Activated T-cell treated with anti-CD3 and anti-CD28 coated beads, Interleukin-2, amount 50 U/mL, for 72 hours (primary cell): Measurements from ENCODE around the gene OR2V2. TPM values are rescaled to one million over a fixed set of nuclear protein-coding genes. Genes with fewer than 3 reads are reported as not detected.
"Not testable (repeated sequence)": the region's sequence is repeated elsewhere in the genome, so short reads cannot be mapped to it uniquely, and the experiment has no call there.

Source experiments
- ATAC-seq, 2 donors: fragments of 150-1000 bp; cut with Tn5 transposase; replicated peaks in 1 of 2; 2 replicates each; pipeline ENCODE4 v1.10.0; 2021; ENCODE audit warnings: moderate library complexity in 2 of 2, mild to moderate bottlenecking in 1 of 2
- DNase-seq, 2 donors: peaks; one replicate each; pipeline ENCODE4 v3.0.0; 2021 to 2022; ENCODE audit warnings: mixed read lengths in 1 of 2
- H3K27ac Mint-ChIP-seq: one replicate; pipeline ENCODE4 v1.8.0; 2022; ENCODE audit warnings: mild to moderate bottlenecking, moderate library complexity, mixed read lengths
- H3K27me3 Mint-ChIP-seq: one replicate; pipeline ENCODE4 v1.8.0; 2022; ENCODE audit warnings: low read depth, mixed read lengths
- H3K36me3 Mint-ChIP-seq, 2 donors: one replicate each; pipeline ENCODE4 v1.8.0; 2022; ENCODE audit warnings: mixed read lengths in 2 of 2, mild to moderate bottlenecking in 1 of 2; ENCODE audit not compliant: insufficient read depth in 2 of 2
- H3K4me1 Mint-ChIP-seq: one replicate; pipeline ENCODE4 v1.8.0; 2022; ENCODE audit warnings: low read depth, mixed read lengths
- H3K4me3 Mint-ChIP-seq, 2 donors: one replicate each; pipeline ENCODE4 v1.8.0; 2022; ENCODE audit warnings: mild to moderate bottlenecking in 2 of 2, mixed read lengths in 2 of 2, moderate library complexity in 2 of 2
- H3K9me3 Mint-ChIP-seq, 2 donors: one replicate each; pipeline ENCODE4 v1.8.0; 2022; ENCODE audit warnings: mixed read lengths in 2 of 2
- total RNA-seq, 2 donors: library from RNA; stranded (reverse); gene quantifications; one replicate each; pipeline ENCODE4 v1.2.3, GENCODE V29; 2022

The OR2V2 gene
- total RNA-seq, 2 donors from 2014 or later: not detected

DNA sequence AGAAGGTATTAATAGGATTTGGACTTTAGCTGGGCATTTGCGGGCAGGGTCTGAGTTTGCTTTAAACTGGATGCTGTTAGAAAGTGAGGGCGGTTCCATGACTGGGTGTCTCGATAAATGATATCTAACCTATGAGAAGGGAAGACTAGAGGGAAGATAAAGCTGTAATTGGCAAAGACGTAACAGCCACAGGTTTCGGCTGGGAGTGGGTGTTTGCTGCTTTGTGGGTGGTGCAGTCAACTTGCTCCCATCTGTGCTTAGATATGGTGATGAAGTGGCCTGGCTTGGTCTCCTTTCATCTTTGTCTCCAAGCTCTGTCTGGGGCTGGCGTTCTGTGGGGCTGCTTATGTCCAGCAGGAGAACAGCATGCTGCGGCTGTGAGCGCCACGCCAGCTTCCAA, 39.7 kb upstream of the OR2V2 start:
- H3K27ac Mint-ChIP-seq: no peak overlapping the region
- peaks cover 10% of the 10 kb centered on the region for H3K4me1 Mint-ChIP-seq
- peaks cover 74% of the 10 kb centered on the region for H3K27me3 Mint-ChIP-seq
- H3K4me3 Mint-ChIP-seq: no peak overlapping the region
- no peaks in the 10 kb centered on the region for H3K9me3 Mint-ChIP-seq
- DNase-seq: no peak
- ATAC-seq: no peak
- H3K36me3 Mint-ChIP-seq: peaks cover 2 to 3% of the 10 kb centered on the region in 2 donors

- Mint-ChIP-seq H3K36me3 (peaks cover 2 to 3% of the 10 kb centered on the region in 2 donors), H3K27me3 (peaks cover 78% of the 10 kb centered on the region), H3K4me1 (peaks cover 5% of the 10 kb centered on the region), H3K4me3 (no peak overlapping the region), H3K27ac (no peak overlapping the region), H3K9me3 (no peaks in the 10 kb centered on the region)
- ATAC-seq (no peak), DNase-seq (no peak)
Measured at GRCh38 chr5:181108578-181109165, 38.7 kb upstream of the OR2V2 start.

DNA sequence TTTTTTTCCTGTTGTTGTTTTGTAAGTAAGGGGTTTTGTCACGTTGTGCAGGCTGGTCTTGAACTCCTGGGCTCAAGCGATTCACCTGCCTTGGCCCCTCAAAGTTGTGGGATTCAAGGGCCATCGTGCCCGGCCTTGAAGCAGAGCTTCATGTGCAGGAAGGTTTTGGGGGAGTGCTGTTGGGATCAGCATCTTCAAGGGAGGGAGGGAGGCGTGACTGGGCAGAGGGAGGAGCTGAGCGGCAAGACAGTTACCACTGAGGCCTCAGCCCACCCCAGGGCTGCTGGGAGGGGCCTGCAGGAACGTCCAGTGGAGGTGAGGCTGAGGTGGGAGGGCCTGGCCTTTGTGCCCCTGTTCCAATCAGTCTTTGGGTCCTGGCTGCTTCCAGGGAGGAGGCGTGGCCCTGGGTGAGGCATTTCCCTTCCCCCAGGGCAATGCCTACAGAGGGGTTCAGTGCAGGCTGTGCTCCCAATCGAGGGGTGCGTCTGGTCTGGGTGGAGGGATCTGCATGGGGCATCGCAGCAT, 37.8 kb upstream of the OR2V2 start:
- no peak for DNase-seq
- peaks cover 3% of the 10 kb centered on the region for H3K4me1 Mint-ChIP-seq
- no peak for ATAC-seq
- H3K27ac Mint-ChIP-seq: no peak overlapping the region
- peaks cover 0 to 1% of the 10 kb centered on the region in 2 donors for H3K9me3 Mint-ChIP-seq
- peaks cover 2 to 4% of the 10 kb centered on the region in 2 donors for H3K36me3 Mint-ChIP-seq
- H3K27me3 Mint-ChIP-seq: peaks cover 79% of the 10 kb centered on the region
- H3K4me3 Mint-ChIP-seq: no peak overlapping the region

- H3K27ac Mint-ChIP-seq: no peak overlapping the region
- DNase-seq (no peak), ATAC-seq (no peak)
- H3K4me3 Mint-ChIP-seq: no peak overlapping the region
- H3K9me3 Mint-ChIP-seq: peaks cover 0 to 1% of the 10 kb centered on the region in 2 donors
- H3K4me1 Mint-ChIP-seq: peaks cover 12% of the 10 kb centered on the region
- peaks cover 79% of the 10 kb centered on the region for H3K27me3 Mint-ChIP-seq
- H3K36me3 Mint-ChIP-seq: peaks cover 2 to 5% of the 10 kb centered on the region in 2 donors
Measured at GRCh38 chr5:181111010-181111409, 36.4 kb upstream of the OR2V2 start.

- no peak for DNase-seq
- Mint-ChIP-seq H3K4me1 (peaks cover 12% of the 10 kb centered on the region), H3K27me3 (peaks cover 90% of the 10 kb centered on the region), H3K27ac (no peak overlapping the region), H3K4me3 (no peak overlapping the region), H3K36me3 (peaks cover 2 to 5% of the 10 kb centered on the region in 2 donors), H3K9me3 (peaks cover 0 to 3% of the 10 kb centered on the region in 2 donors)
- ATAC-seq: no peak
Measured at GRCh38 chr5:181112476-181112875, 34.9 kb upstream of the OR2V2 start.

DNA sequence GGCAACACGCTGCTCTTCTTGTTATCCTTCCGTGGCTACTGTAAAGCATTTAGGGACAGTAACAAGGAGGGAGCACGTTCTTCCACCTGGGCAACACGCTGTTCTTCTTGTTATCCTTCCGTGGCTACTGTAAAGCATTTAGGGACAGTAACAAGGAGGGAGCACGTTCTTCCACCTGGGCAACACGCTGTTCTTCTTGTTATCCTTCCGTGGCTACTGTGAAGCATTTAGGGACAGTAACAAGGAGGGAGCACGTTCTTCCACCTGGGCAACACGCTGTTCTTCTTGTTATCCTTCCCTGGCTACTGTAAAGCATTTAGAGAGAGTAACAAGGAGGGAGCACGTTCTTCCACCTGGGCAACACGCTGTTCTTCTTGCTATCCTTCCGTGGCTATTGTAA, 33.8 kb upstream of the OR2V2 start:
- not testable (repeated sequence) for ATAC-seq, H3K9me3 Mint-ChIP-seq, DNase-seq, H3K27ac Mint-ChIP-seq, H3K36me3 Mint-ChIP-seq, H3K4me3 Mint-ChIP-seq
- Mint-ChIP-seq H3K27me3 (peaks cover 89% of the 10 kb centered on the region), H3K4me1 (peaks cover 12% of the 10 kb centered on the region)

DNA sequence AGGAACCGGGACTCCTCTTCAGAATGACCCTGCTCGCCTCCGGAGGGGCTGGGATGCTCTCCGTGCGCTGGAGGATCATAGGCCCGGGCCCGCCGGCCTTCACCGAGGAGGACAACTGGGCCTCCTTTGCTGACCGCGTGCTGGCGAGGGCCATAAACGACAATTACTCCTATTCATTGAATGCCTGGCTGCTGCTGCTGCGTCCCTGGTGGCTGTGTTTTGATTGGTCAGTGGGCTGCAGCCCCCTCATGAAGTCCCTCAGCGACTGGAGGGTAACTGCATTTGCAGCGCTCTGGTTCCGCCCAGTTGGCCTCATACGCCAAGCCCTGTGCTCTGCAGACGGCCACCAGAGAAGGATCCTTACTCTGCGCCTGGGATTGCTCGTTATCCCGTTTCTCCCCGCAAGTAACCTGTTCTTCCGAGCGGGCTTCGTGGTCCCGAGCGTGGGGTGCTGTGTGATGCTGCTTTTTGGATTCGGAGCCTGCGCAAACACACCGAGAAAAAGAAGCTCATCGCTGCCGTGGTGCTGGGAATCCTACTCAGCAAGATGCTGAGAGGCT, 33.0 kb upstream of the OR2V2 start:
- Mint-ChIP-seq H3K4me1 (peaks cover 12% of the 10 kb centered on the region), H3K36me3 (peaks cover 2 to 5% of the 10 kb centered on the region in 2 donors), H3K9me3 (peaks cover 0 to 3% of the 10 kb centered on the region in 2 donors), H3K27me3 (peaks cover 89% of the 10 kb centered on the region), H3K27ac (no peak overlapping the region), H3K4me3 (peak overlapping the region; percentile 56 to 73)
- ATAC-seq: no peak
- no peak for DNase-seq

DNA sequence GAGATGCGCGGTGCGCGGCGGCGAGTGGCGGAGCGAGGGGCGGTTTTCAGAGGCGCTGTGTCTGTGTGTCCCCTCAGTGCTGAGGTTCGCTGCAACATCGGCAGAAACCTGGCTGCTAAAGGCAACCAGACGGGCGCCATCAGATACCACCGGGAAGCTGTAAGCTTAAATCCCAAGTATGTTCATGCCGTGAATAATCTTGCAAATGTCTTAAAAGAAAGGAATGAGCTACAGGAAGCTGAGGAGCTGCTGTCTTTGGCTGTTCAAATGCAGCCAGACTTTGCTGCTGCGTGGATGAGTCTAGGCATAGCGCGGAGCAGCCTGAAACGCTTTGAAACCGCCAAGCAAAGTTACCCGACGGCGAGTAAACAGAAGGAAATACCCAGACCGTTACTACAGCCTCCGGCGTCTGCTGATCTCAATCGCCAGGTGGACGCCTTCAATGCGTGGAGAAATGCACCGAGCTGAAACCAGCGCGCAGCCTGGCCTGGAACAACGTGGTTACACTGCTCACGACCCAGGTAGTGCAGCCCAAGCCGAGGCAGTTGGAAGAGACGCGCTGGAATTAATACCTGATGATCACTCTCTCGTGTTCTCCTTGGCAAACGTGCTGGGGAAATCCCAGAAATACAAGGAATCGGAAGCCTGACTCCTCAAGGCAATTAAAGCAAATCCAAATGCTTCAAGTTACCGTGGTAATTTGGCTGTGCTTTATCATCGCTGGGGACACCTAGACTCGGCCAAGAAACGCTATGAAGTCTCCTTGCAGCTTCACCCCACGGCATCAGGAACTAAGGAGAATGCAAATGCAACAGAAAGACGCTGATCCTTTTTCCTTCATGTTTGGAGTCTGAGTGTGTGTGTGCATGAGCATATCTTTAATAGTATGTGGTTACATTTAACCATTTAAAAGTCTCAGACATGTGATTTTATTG, 32.3 kb upstream of the OR2V2 start:
- Mint-ChIP-seq H3K4me3 (peak overlapping the region; percentile 56 to 73), H3K27me3 (peaks cover 89% of the 10 kb centered on the region), H3K9me3 (peaks cover 0 to 3% of the 10 kb centered on the region in 2 donors), H3K27ac (peak overlapping the region; percentile 73), H3K36me3 (peaks cover 2 to 5% of the 10 kb centered on the region in 2 donors), H3K4me1 (peaks cover 12% of the 10 kb centered on the region)
- ATAC-seq (peak in 1 of 2 donors; percentile 50), DNase-seq (peak in 1 of 2 donors; percentile 22)

- Mint-ChIP-seq H3K9me3 (peaks cover 0 to 3% of the 10 kb centered on the region in 2 donors), H3K4me3 (no peak overlapping the region)
- no peak for ATAC-seq
Measured at GRCh38 chr5:181118369-181118768, 29.0 kb upstream of the OR2V2 start.

DNA sequence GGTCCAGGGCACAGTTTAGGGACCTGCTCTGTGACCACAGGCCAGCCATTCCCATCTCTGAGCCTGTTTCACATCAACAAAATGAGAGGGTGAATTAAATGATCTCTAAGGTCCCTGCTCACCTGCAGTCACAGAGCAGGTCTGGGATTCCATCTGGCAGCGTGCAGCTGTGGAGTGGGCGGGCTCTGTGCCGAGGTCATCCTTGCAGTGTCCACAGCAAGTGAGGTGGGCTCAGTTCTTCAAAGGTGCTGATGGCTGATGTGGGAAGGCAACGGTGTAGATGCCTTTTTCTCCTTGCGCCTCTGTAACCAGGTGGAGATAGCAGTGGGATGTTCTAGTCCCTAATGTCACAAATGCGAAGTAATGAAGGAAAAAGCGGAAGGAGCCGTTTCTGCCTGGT, 28.3 kb upstream of the OR2V2 start:
- DNase-seq (no peak), ATAC-seq (no peak)
- Mint-ChIP-seq H3K4me1 (peaks cover 12% of the 10 kb centered on the region), H3K27ac (no peak overlapping the region), H3K27me3 (peaks cover 92% of the 10 kb centered on the region), H3K9me3 (peaks cover 0 to 2% of the 10 kb centered on the region in 2 donors), H3K4me3 (no peak overlapping the region), H3K36me3 (peaks cover 0 to 5% of the 10 kb centered on the region in 2 donors)

More at GRCh38 chr5:181118369-181118768, 29.0 kb upstream of the OR2V2 start:
- Mint-ChIP-seq H3K27me3 (peaks cover 94% of the 10 kb centered on the region), H3K27ac (no peak overlapping the region), H3K36me3 (peaks cover 2 to 5% of the 10 kb centered on the region in 2 donors), H3K4me1 (peaks cover 12% of the 10 kb centered on the region)
- no peak for DNase-seq

DNA sequence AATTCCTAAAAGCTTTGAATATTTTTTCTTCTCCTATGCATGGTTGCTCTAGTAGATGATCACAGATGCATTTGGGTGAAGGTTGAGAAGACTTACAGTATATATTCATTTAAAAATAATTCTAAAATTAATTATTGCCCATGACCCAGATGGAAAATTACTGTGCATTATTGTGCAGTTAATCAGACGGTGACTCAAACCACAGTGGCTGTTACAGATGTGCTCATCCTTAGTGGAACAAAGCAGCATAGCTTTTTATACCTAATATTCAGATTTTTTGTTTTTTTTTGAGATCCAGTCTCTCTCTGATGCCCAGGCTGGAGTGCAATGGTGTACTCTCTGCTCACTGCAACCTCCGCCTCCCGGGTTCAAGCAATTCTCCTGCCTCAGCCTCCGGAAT, 27.1 kb upstream of the OR2V2 start:
- Mint-ChIP-seq H3K27me3 (peaks cover 92% of the 10 kb centered on the region), H3K27ac (no peak overlapping the region), H3K9me3 (peaks cover 2% of the 10 kb centered on the region in 2 donors), H3K36me3 (no peaks in the 10 kb centered on the region), H3K4me3 (no peak overlapping the region), H3K4me1 (peaks cover 1% of the 10 kb centered on the region)
- DNase-seq (no peak), ATAC-seq (no peak)

DNA sequence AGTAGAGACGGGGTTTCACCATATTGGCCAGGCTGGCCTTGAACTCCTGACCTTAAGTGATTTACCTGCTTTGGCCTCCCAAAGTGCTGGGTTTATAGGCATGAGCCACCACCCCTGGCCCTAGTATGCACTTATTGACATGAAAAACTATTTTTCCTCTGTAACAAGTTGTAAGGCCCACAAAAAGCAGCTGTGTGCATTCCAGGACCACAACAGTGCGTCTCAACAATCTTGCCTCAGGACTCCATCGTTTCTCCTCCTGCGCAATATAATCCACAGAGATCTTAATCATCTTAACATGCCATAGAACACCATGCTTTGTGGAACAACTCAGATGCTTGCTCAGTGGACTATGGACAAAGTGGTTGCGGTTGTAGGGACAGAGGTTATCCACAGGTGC, 26.6 kb upstream of the OR2V2 start:
- Mint-ChIP-seq H3K9me3 (peaks cover 2% of the 10 kb centered on the region in 2 donors), H3K27ac (no peak overlapping the region), H3K4me1 (no peaks in the 10 kb centered on the region), H3K36me3 (no peaks in the 10 kb centered on the region), H3K27me3 (peaks cover 90% of the 10 kb centered on the region), H3K4me3 (no peak overlapping the region)
- ATAC-seq (no peak), DNase-seq (no peak)
